HEK293 (cell line): ENCODE results near the gene CARD14.

Source experiments
- BCL11A ChIP-seq: fragments of 450-650 bp; formaldehyde crosslinking; IDR thresholded peaks from 2 replicates; pipeline ENCODE4 v1.5.1; 2016; ENCODE audit warnings: low read depth, missing biosample characterization, missing genetic modification characterization
- CTCF ChIP-seq: fragments of 450-650 bp; formaldehyde crosslinking; IDR thresholded peaks from 2 replicates; pipeline ENCODE4 v1.5.1; 2016; ENCODE audit warnings: missing biosample characterization, missing genetic modification characterization
- SCRT1 ChIP-seq: fragments of 450-650 bp; formaldehyde crosslinking; IDR thresholded peaks from 2 replicates; pipeline ENCODE4 v1.5.1; 2016; ENCODE audit warnings: missing biosample characterization, missing genetic modification characterization, borderline replicate concordance
- ZNF239 ChIP-seq: fragments of 450-650 bp; formaldehyde crosslinking; IDR thresholded peaks from 2 replicates; pipeline ENCODE4 v1.5.1; 2016; ENCODE audit warnings: missing biosample characterization, missing genetic modification characterization
- ZNF404 ChIP-seq: fragments of 450-650 bp; formaldehyde crosslinking; IDR thresholded peaks from 2 replicates; pipeline ENCODE4 v1.5.1; 2017; ENCODE audit warnings: missing biosample characterization, missing genetic modification characterization
- ZNF777 ChIP-seq: fragments of 450-650 bp; formaldehyde crosslinking; IDR thresholded peaks from 2 replicates; pipeline ENCODE4 v1.5.1; 2017; ENCODE audit warnings: missing biosample characterization, missing genetic modification characterization, borderline replicate concordance
- ZNF792 ChIP-seq: fragments of 450-650 bp; formaldehyde crosslinking; IDR thresholded peaks from 2 replicates; pipeline ENCODE4 v1.5.1; 2016; ENCODE audit warnings: missing biosample characterization, missing genetic modification characterization
- ZSCAN30 ChIP-seq: fragments of 450-650 bp; IDR thresholded peaks from 2 replicates; pipeline ENCODE4 v1.5.1; 2018; ENCODE audit warnings: missing biosample characterization, mild to moderate bottlenecking, missing genetic modification characterization, moderate library complexity

DNA sequence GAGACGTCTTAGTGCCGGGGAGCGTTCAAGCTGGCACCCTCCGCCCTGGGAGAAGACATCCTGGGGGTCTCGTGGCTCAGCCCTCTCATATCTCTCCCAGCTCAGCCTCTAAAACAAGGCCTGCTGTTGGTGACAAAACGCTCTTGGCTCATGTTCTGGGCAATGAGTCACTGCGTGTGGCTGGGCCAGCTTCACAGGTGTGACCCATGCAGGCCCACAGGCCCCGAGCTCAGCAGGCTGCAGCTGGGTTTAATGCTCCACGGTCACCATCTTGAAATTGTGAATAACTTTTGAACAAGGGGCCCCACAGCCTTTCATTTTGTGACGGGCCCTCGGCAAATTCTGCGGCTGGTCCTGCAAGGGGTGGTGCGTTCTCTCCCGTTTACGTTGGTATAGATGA, 46.0 kb upstream of the CARD14 start:
- TF ChIP-seq SCRT1 (tag by site-specific recombination) (no peak), ZSCAN30 (tag by site-specific recombination) (no peak), ZNF404 (tag by site-specific recombination) (no peak), ZNF792 (tag by site-specific recombination) (no peak), CTCF (tag by site-specific recombination) (no peak), BCL11A (no peak), ZNF777 (tag by site-specific recombination) (no peak), ZNF239 (tag by site-specific recombination) (no peak)
